Stimulated activated naive B cell treated with anti-CD40 and anti-IgM and Interleukin-4, amounts not matched to agents 10 μg/mL and 1 μg/mL and 100 μg/mL, for 72 hours (primary cell): ENCODE results near the gene SHOC2.

Experiments
- ATAC-seq, 2 donors: fragments of 150-1000 bp; cut with Tn5 transposase; replicated peaks; 2 replicates each; pipeline ENCODE4 v1.10.0; 2021; ENCODE audit warnings: moderate library complexity in 1 of 2
- DNase-seq: peaks from one replicate; pipeline ENCODE4 v3.0.0; 2021
- H3K27ac Mint-ChIP-seq: one replicate; pipeline ENCODE4 v1.8.0; 2022; ENCODE audit warnings: mild to moderate bottlenecking, mixed read lengths
- H3K27me3 Mint-ChIP-seq, 2 donors: one replicate each; pipeline ENCODE4 v1.8.0; 2022; ENCODE audit warnings: mixed read lengths in 2 of 2
- H3K36me3 Mint-ChIP-seq, 2 donors: one replicate each; pipeline ENCODE4 v1.8.0; 2022; ENCODE audit warnings: mixed read lengths in 2 of 2, mild to moderate bottlenecking in 1 of 2
- H3K4me1 Mint-ChIP-seq, 2 donors: one replicate each; pipeline ENCODE4 v1.8.0; 2022; ENCODE audit warnings: mixed read lengths in 2 of 2, mild to moderate bottlenecking in 1 of 2
- H3K4me3 Mint-ChIP-seq, 2 donors: one replicate each; pipeline ENCODE4 v1.8.0; 2022; ENCODE audit warnings: mild to moderate bottlenecking in 2 of 2, mixed read lengths in 2 of 2, moderate library complexity in 1 of 2
- H3K9me3 Mint-ChIP-seq, 2 donors: one replicate each; pipeline ENCODE4 v1.8.0; 2022; ENCODE audit warnings: mixed read lengths in 2 of 2, mild to moderate bottlenecking in 1 of 2

SHOC2 gene

DNA sequence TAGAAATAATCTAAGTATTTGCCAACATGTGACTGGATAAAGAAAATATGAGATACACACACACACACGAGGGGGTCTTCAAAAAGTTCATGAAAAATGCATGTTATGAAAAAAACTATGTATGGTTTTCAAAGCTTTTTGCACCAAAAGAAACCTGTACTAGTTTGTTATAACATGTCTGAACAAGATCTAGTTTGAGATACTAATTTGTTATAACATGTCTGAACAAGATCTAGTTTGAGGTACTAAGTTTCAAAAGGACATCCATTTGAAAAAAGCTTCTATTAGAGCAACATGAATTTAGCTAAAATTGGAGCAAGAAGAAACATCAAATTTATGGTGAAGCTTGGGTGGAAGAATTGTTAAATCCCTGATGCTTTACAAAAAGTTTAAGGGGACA lies 137.6 kb downstream of the SHOC2 start:
- Mint-ChIP-seq H3K9me3 (peaks cover 20 to 25% of the 10 kb centered on the region in 2 donors), H3K27me3 (peaks cover 33 to 48% of the 10 kb centered on the region in 2 donors), H3K4me1 (no peaks in the 10 kb centered on the region), H3K4me3 (no peak overlapping the region), H3K27ac (no peak overlapping the region), H3K36me3 (peaks cover 4 to 5% of the 10 kb centered on the region in 2 donors)
- DNase-seq (no peak), ATAC-seq (no peak)
